SW480 (cell line): ENCODE measurements around the gene POT1.

ENCODE experiments used
- DNase-seq: peaks from one replicate; pipeline ENCODE4 v3.0.0-alpha.2; 2016; ENCODE audit warnings: low spot score

POT1 gene

GRCh38 chr7:124801330-124801895 is 128.2 kb downstream of the POT1 start:
- DNase-seq: no peak

DNA sequence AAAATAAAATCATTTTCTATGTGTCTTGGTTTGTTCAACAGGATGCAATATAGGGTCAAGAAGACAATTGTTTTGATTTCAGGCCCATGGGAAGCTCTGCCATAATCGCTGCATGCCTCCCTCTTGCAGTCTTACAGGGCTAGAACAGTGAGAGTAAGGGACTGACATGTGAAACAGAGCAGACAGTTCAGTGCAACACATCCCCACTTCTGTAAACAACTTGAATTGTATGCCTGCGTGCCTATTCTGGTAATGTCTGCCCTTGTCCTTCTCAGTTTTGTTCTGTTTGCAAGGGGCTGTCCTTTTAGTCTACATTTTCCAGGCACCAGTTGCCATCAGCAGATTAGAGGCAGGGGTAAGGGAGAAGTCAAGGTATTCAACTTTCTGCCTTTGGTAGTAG is 129.2 kb downstream of the POT1 start:
- DNase-seq: no peak

- no peak for DNase-seq
These were observed 130.2 kb downstream of the POT1 start for GRCh38 chr7:124799448-124799847.

DNA sequence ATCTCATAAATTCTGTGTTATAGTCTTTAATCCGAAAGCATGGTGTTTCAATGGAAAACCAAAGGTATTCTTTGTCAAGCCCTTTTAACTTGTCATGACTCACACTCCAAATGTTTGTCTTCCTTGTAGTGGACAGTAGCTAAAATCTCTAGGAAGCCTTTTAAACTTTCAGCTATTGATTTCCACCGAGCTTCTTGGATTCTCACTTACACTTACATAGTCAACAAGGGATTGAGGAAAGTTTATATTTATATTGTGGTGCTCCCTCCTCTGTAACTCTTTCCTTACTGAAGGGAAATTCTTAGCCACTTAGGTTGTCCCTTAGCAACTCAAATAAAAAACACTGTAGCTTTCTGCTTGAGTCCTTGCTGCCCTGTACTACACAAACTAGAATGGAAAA is 132.9 kb downstream of the POT1 start:
- no peak for DNase-seq

DNA sequence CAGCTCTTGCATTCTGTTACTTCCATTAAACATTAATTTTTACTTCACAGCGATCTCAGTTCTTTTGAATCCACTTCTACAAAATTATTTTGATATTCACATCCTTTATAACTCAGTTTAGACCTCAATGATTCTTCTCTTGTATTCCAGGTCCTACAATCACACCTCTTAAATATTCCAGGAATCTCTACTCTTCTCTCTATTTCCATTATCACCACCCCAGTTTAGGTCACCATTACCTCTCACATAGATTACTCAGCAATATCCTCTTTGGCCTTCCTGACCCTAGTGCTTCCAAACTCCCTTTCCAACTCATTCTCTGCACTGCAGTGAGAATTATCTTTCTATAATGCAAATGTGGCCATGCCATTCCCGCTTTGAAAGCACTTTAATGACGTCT is 136.9 kb downstream of the POT1 start:
- DNase-seq: no peak

DNA sequence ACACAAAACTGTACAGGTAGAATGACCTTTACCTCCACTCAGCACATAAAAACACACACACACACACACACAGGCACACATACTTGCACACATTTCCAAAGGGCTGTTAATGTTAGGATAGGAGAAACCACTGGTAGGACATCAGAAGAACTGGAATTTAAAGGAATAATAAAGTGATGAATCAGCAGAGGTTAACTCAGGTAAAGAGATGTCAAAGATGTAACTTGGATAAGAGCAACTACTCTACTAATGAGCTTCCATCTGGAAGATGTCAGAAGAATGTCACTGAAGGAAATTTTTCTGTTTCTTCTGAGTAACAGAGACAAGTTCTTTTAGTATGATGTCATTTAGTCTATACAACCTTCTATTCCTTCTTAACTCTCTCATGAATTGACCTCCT is 137.6 kb downstream of the POT1 start:
- no peak for DNase-seq

- DNase-seq: no peak
These were observed 138.2 kb downstream of the POT1 start for GRCh38 chr7:124791426-124791825.

DNA sequence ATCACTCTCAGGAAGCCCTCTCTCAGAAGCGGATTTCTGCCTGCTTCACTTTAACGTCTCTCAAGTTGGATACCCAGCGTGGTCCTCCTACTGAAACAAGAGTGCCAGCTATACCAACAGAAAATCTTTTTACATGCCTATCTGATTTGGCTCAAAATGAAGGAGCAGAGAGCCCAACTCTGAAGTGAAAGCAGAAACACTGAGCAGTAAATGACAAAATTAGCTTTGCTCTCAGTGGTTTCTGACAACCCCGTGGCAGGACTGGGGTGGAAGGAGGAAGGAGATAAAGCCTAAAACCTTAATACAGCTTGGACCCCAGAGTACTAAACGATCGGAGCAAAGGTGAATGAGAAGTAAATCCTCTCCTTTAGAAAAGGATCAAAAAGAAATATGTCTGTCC is 139.0 kb downstream of the POT1 start:
- no peak for DNase-seq

GRCh38 chr7:124785994-124786393 is 143.6 kb downstream of the POT1 start:
- DNase-seq: no peak

GRCh38 chr7:124784879-124785818 is 144.5 kb downstream of the POT1 start:
- DNase-seq: peak; percentile 68

GRCh38 chr7:124783271-124783670 is 146.4 kb downstream of the POT1 start:
- DNase-seq: no peak

GRCh38 chr7:124781907-124782734 is 147.5 kb downstream of the POT1 start:
- DNase-seq: no peak

DNA sequence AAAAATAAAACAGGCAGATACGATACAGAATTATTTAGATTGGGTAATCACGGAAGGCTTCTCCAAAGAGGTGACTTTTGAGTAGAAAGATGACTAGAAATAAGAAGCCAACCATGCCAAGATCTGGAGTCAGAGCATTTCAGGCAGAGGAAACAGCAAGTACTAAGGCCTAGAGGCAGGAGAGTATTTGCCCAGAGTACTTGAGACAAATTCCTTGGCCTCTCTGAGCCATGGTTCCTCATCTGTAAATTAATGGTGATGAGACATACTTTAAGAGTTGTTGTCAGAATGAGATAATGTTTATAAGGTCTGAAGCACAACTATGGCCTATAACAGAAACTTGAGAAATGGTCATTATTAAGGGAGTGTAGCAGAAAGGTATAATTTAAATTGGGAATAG is 148.2 kb downstream of the POT1 start:
- DNase-seq: no peak

DNA sequence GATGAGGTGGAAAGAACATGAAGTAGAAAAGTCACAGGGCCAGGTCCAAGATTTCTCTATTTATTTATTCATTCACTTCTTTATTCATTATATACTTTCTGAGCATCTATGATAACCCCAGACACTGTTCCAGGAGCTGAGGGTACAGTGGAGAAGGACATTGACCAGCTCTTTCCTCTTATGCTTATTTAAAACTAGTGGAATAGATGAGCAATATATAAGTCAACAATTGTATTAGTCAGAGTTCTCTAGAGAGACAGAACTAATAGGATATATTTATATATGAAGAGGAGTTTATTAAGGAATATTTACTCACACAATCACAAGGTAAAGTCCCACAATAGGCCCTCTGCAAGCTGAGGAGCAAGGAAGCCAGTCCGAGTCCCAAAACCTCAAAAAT is 149.0 kb downstream of the POT1 start:
- DNase-seq: no peak

DNA sequence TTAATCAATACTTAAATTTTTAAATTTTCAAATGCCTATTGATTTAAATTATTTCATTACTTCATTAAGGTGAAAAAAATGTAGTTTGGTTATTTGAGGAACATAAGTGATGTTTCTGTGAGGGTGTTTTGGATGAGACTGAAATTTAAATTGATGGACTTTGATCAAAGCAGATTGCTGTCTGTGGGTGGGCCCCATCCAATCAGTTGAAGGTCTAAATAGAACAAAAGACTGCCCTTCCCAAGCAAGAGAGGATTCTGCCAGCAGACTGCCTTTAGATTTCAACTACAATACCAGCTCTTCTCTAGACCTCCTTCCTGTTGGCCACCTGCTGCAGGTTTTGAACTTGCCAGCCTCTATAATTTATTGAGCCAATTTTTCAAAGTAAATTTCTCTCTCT is 149.6 kb downstream of the POT1 start:
- DNase-seq: no peak

DNA sequence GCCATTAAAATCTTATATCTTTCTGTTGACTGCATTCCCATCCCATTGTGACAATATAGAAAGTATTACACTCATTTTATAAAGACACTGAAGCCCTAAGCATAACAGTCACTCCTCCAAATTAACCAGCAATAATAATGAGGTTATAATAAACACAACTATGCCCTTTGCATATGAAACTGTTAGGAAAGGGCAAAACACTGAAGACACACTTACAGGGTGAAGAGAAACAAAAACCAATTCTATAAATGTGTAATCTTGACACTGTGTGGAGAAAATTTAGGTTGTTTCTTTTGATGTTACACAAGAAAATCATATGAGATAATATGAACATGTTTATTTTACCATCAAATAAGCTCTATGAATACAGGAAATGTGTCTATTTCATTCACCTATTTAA is 150.0 kb downstream of the POT1 start:
- no peak for DNase-seq

GRCh38 chr7:124779194-124779593 is 150.4 kb downstream of the POT1 start:
- DNase-seq: no peak

DNA sequence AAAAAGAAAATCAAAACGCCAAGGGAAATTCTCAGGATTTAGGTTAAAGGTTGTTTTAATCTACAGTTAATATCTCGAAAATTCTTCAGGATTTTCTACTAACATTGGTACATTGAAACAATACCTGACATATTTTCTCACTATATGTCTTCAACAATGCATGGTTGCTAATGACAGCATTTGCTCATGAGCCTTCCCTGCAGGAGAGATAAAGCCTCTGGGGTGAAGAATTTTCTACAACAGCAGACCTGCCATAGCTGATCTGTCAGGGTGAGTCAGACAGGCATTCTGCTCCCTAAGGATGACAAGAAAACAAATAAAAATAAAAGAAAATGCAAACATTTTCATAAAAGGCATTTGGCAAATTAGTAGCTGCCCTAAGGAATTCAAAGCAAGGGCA is 152.4 kb downstream of the POT1 start:
- no peak for DNase-seq

GRCh38 chr7:124776153-124776552 is 153.5 kb downstream of the POT1 start:
- DNase-seq: no peak

GRCh38 chr7:124775422-124775821 is 154.2 kb downstream of the POT1 start:
- no peak for DNase-seq

DNA sequence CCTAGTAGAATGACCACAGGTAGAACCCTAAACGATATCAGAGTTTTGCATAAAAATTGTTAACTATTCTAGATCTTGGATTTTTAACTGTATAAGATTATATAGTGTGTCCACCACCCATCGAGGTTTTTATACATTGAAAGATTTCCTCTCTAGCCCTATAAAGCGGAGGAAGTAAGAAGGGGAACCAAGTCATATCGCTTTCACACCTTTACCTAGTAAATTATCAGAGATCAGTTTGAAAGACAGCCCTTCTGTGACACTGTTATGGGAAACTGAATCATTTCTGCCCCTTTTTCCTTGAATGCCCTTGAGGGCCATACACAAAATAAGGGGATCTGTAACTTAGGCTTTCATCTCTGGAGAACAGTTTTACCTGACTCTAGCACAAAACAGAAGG is 155.7 kb downstream of the POT1 start:
- no peak for DNase-seq

DNA sequence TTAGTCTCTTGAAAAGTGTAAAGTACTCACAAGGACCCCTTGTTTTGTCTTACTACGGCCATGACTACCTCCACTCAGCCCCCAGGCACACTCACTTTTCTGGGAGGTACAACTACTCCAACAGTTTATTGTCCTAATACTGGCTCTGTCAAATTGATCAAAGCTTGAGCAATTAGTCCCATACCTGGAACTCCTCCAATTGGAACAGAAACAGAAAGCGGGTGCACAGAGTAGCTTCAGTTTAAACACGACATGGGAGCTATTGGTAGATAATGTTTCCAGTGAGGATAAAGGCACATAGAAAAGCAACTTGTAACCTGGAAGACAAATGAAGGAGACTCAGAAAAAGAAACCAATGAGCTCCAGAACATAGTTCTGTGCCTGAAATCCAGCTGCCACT is 156.3 kb downstream of the POT1 start:
- DNase-seq: no peak
